A549 (cell line): Measurements from ENCODE around the gene TRIM71. TPM values are rescaled to one million over a fixed set of nuclear protein-coding genes. Genes with fewer than 3 reads are reported as not detected.

ENCODE experiments used
- ATAC-seq, 2 experiments: fragments of 200-7000 bp in 1 of 2; fragments of >200 bp in 1 of 2; cut with Nextera tagmentation in 1 of 2; cut with Tn5 transposase in 1 of 2; 3 replicates each; pipeline versions ENCODE4 v1.8.0 to v1.9.1; 2018 to 2020; ENCODE audit warnings: mild to moderate bottlenecking in 1 of 2, moderate library complexity in 1 of 2
- CTCF ChIA-PET: fragments of 300-600 bp; sonication (Branson Sonifier 250); formaldehyde crosslinking; extraction: SDS; loops from one replicate; lab custom pipeline; 2021; ENCODE audit warnings: antibody characterized with exemption, inconsistent platforms; lab: Yijun Ruan, JAX
- POLR2A ChIA-PET: fragments of 350-600 bp; formaldehyde crosslinking; extraction: SDS; loops from one replicate; lab custom pipeline; 2021; ENCODE audit warnings: antibody characterized with exemption, inconsistent platforms; lab: Yijun Ruan, JAX
- DNase-seq, 2 experiments: peaks; one replicate each; pipeline versions ENCODE4 v3.0.0 to v3.0.0-alpha.2; 2011 to 2016; ENCODE audit warnings: low read depth in 1 of 2, low spot score in 1 of 2
- FAIRE-seq: peaks from 2 replicates; lab custom pipeline; 2011; peaks lifted over from hg19 to GRCh38; lab: Jason Lieb, UNC
- H3K27ac ChIP-seq, 2 experiments: fragments of >200 bp; sonication (Bioruptor Twin); formaldehyde crosslinking; 3 replicates each; pipeline ENCODE4 v1.5.1; 2016 to 2017
- H3K4me1 ChIP-seq: fragments of >200 bp; sonication (Bioruptor Twin); formaldehyde crosslinking; 3 replicates; pipeline ENCODE4 v1.6.1; 2016
- H3K4me2 ChIP-seq: fragments of >200 bp; sonication (Bioruptor Twin); formaldehyde crosslinking; 3 replicates; pipeline ENCODE4 v1.6.1; 2016
- H3K4me3 ChIP-seq: fragments of >200 bp; sonication (Bioruptor Twin); formaldehyde crosslinking; 3 replicates; pipeline ENCODE4 v1.5.1; 2016
- H3K9me3 ChIP-seq: fragments of >200 bp; sonication (Bioruptor Twin); formaldehyde crosslinking; 3 replicates; pipeline ENCODE4 v1.6.1; 2016
- BHLHE40 ChIP-seq: IDR thresholded peaks from 2 replicates; pipeline ENCODE4 v1.6.1; 2012; ENCODE audit warnings: low read depth, low read length, inconsistent platforms
- EHMT2 ChIP-seq: fragments of 200-600 bp; sonication (generic); IDR thresholded peaks from 2 replicates; pipeline ENCODE4 v1.6.1; 2016; ENCODE audit warnings: antibody characterized with exemption, low read depth, mild to moderate bottlenecking, moderate library complexity
- ESRRA ChIP-seq: fragments of 150-350 bp; IDR thresholded peaks from 2 replicates; pipeline ENCODE4 v1.6.1; 2014; ENCODE audit warnings: mild to moderate bottlenecking, low read length, borderline replicate concordance
- FOSL2 ChIP-seq, 2 experiments: fragments of 450-650 bp in 1 of 2; fragments of >200 bp in 1 of 2; sonication (Bioruptor Twin) in 1 of 2; formaldehyde crosslinking; IDR thresholded peaks; 2 replicates each; pipeline versions ENCODE4 v1.5.0 to v1.6.1; 2016 to 2020; ENCODE audit warnings: mild to moderate bottlenecking in 1 of 2, moderate library complexity in 1 of 2
- HDAC2 ChIP-seq: fragments of 200-600 bp; sonication (generic); IDR thresholded peaks from 2 replicates; pipeline ENCODE4 v1.6.1; 2016
- HOXB13 ChIP-seq: fragments of 250-450 bp; sonication (Bioruptor Pico); IDR thresholded peaks from 2 replicates; pipeline ENCODE4 v1.5.0; 2020; ENCODE audit warnings: low read depth, mild to moderate bottlenecking, moderate library complexity
- KDM1A ChIP-seq: fragments of 200-600 bp; sonication (generic); IDR thresholded peaks from 2 replicates; pipeline ENCODE4 v1.6.1; 2016; ENCODE audit warnings: low read depth, mild to moderate bottlenecking
- MYC ChIP-seq: IDR thresholded peaks from 2 replicates; pipeline ENCODE4 v1.6.1; 2012; ENCODE audit warnings: mild to moderate bottlenecking, inconsistent platforms, low read length, improper control_type of control experiment, borderline replicate concordance
- NR3C1 ChIP-seq: fragments of >200 bp; sonication (Bioruptor Twin); formaldehyde crosslinking; IDR thresholded peaks from 3 replicates; pipeline ENCODE4 v1.6.1; 2017
- RCOR1 ChIP-seq: fragments of 150-350 bp; IDR thresholded peaks from 2 replicates; pipeline ENCODE4 v1.6.1; 2014; ENCODE audit warnings: antibody characterized with exemption, low read length, low read depth
- RFX5 ChIP-seq: fragments of 450-650 bp; IDR thresholded peaks from 2 replicates; pipeline ENCODE4 v1.7.1; 2014; ENCODE audit warnings: antibody characterized with exemption, mild to moderate bottlenecking, moderate library complexity
- SMC3 ChIP-seq: fragments of >200 bp; sonication (Bioruptor Twin); formaldehyde crosslinking; IDR thresholded peaks from 3 replicates; pipeline ENCODE4 v1.6.1; 2018; ENCODE audit warnings: inconsistent platforms
- ZC3H11A ChIP-seq: fragments of 450-650 bp; IDR thresholded peaks from 2 replicates; pipeline ENCODE4 v1.6.1; 2014; ENCODE audit warnings: antibody characterized with exemption, mild to moderate bottlenecking
- ZSCAN20 ChIP-seq: fragments of 250-450 bp; sonication (Bioruptor Pico); IDR thresholded peaks from 2 replicates; pipeline ENCODE4 v1.8.0; 2022; ENCODE audit warnings: mild to moderate bottlenecking, moderate library complexity
- WGBS: methylation state at CpG from one replicate; pipeline ENCODE4 v1.1.6; 2017; ENCODE audit errors: missing lambda C conversion rate; 5-methylcytosine and 5-hydroxymethylcytosine counted together
- polyA plus RNA-seq, 4 experiments: library from polyadenylated mRNA; depleted of rRNA in 3 of 4; stranded (reverse); fragments of >200 nt; fragmentation: RNase III in 1 of 4; extraction: RNeasy Plus Mini Kit Qiagen cat#74134 plus additional on column Dnase treatment in 1 of 4; gene quantifications; 2 replicates in 3 of 4; 3 replicates in 1 of 4; pipeline ENCODE4 v1.2.3, GENCODE V29; 2011 to 2017
- TF ChIP-seq, protein P1 (sequence below): IDR thresholded peaks from 2 replicates; pipeline ENCODE4 v1.6.1; 2012
- TF ChIP-seq, protein P2 (sequence below): fragments of >200 bp; sonication (Bioruptor Twin); formaldehyde crosslinking; IDR thresholded peaks from 2 replicates; pipeline ENCODE4 v1.6.1; 2016
- TF ChIP-seq, protein P3 (sequence below): fragments of 450-650 bp; IDR thresholded peaks from 2 replicates; pipeline ENCODE4 v1.6.1; 2014; ENCODE audit warnings: antibody characterized with exemption

TRIM71 gene
- polyA plus RNA-seq, 2 of the 4 experiments (the other 2 are of a cell fraction) = 0.01 TPM; not detected in 1

DNA sequence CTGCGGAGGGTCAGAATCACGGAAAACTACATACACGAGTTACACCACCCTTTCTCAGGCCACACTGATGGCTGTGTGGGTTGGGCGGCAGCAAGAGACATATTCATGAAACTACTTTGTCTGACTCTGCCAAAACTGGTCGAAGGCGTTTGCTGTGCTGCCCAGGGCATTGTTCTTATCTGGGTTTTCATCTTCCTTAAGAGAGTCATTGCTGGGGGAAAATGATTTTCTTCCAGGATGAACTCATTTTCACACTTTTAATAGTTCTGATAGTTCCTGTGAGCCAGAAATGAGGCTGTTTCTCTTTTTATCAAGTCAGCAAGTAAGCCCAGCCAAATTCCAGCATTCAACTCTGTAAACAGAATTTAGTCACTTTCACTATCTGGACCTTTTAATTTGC, 47.6 kb downstream of the TRIM71 start:
- Histone ChIP-seq H3K9me3 (no peaks in the 10 kb centered on the region), H3K4me1 (no peaks in the 10 kb centered on the region), H3K4me2 (no peak overlapping the region), H3K27ac (no peak overlapping the region), H3K4me3 (no peak overlapping the region)
- TF ChIP-seq FOSL2 (IDR thresholded peaks at IDR 0.05) = no peak
- TF ChIP-seq FOSL2 (CRISPR knock-in tag; IDR thresholded peaks at IDR 0.05) = no peak
- TF ChIP-seq ZSCAN20 = no peak
- TF ChIP-seq RFX5 = no peak
- TF ChIP-seq HOXB13 (CRISPR knock-in tag) = no peak
- TF ChIP-seq SMC3 = no peak
- TF ChIP-seq ZC3H11A = no peak
- TF ChIP-seq BHLHE40 = no peak
- TF ChIP-seq KDM1A = no peak
- no peak for TF ChIP-seq ESRRA
- TF ChIP-seq, protein P1, sequence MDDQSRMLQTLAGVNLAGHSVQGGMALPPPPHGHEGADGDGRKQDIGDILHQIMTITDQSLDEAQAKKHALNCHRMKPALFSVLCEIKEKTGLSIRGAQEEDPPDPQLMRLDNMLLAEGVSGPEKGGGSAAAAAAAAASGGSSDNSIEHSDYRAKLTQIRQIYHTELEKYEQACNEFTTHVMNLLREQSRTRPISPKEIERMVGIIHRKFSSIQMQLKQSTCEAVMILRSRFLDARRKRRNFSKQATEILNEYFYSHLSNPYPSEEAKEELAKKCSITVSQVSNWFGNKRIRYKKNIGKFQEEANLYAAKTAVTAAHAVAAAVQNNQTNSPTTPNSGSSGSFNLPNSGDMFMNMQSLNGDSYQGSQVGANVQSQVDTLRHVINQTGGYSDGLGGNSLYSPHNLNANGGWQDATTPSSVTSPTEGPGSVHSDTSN = no peak
- no peak for TF ChIP-seq RCOR1
- no peak for TF ChIP-seq MYC
- TF ChIP-seq, protein P2, sequence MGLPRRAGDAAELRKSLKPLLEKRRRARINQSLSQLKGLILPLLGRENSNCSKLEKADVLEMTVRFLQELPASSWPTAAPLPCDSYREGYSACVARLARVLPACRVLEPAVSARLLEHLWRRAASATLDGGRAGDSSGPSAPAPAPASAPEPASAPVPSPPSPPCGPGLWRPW = no peak
- FAIRE-seq = no peak
- ATAC-seq = no peak
- POLR2A ChIA-PET = no interaction called here
- 62% methylated on average over 6 of the region's 6 CpGs for WGBS
- CTCF ChIA-PET = interaction anchor here (1.7 kb wide), 1 partner anchor 17 kb away, joined by 5 read pairs; no protein-coding TSS in a partner anchor
- DNase-seq = no peak

DNA sequence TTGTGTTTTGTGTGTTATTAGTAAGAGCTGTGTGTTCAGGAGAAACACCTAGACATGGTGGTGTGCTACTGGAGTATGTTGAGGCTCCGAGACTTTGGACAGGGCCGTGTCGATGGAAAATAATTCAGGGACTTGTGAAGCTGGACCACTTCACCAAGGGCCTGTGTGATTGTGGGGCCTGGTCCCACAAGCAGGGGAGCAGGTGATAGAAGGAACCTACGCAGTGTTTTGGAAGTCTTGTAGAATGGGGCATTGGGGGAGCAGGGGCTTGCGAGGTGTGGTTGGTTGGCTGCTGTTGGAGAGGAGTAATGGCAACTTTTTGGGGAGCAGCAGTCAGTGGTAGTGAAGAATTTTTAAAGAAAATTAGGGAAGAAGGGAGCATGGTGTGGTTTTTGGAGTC, 48.7 kb downstream of the TRIM71 start:
- CTCF ChIA-PET = interaction anchor here (0.8 kb wide), 1 partner anchor 17 kb away, joined by 3 read pairs; no protein-coding TSS in a partner anchor
- Histone ChIP-seq H3K4me2 (no peak overlapping the region), H3K9me3 (no peaks in the 10 kb centered on the region), H3K4me1 (no peaks in the 10 kb centered on the region), H3K27ac (no peak overlapping the region), H3K4me3 (no peak overlapping the region)
- ATAC-seq (no peak), FAIRE-seq (no peak), DNase-seq (no peak)
- WGBS = 88% methylated on average over 5 of the region's 5 CpGs
- POLR2A ChIA-PET = no interaction called here
- no peak for TF ChIP-seq HDAC2
- TF ChIP-seq, protein P3, sequence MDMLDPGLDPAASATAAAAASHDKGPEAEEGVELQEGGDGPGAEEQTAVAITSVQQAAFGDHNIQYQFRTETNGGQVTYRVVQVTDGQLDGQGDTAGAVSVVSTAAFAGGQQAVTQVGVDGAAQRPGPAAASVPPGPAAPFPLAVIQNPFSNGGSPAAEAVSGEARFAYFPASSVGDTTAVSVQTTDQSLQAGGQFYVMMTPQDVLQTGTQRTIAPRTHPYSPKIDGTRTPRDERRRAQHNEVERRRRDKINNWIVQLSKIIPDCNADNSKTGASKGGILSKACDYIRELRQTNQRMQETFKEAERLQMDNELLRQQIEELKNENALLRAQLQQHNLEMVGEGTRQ = no peak

DNA sequence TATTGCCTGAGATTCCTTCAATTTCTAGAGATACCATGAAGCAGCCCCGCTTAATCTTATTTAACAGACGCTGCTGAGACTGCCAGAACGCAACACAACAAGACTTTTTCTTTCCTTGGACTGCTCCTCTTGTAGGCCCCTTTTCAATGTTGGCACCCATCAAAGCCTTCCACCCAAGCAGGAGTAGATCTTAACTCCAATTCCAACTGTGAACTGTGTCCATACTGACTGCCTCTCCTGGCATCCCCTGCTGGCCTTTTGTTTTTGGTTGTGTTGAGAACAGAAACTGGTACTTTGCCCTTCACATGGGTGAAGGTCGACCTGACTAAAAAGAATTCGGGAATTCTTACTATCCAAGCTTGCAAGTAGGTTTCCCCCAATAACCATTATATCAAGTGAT, 50.2 kb downstream of the TRIM71 start:
- 87% methylated on average over 5 of the region's 5 CpGs for WGBS
- no peak for FAIRE-seq
- Histone ChIP-seq H3K9me3 (no peaks in the 10 kb centered on the region), H3K4me2 (no peak overlapping the region), H3K27ac (no peak overlapping the region), H3K4me1 (no peaks in the 10 kb centered on the region), H3K4me3 (no peak overlapping the region)
- CTCF ChIA-PET = no interaction called here
- no peak for TF ChIP-seq BHLHE40
- TF ChIP-seq, protein P3 = no peak
- TF ChIP-seq RCOR1 = no peak
- TF ChIP-seq EHMT2 = no peak
- no peak for TF ChIP-seq ESRRA
- TF ChIP-seq, protein P2 = no peak
- TF ChIP-seq NR3C1 = no peak
- DNase-seq = no peak
- POLR2A ChIA-PET = no interaction called here
- no peak for ATAC-seq
